Left ventricle myocardium inferior (tissue), 1 donor: ENCODE results near the gene LIPI. TPM values are rescaled to one million over a fixed set of nuclear protein-coding genes. Genes with fewer than 3 reads are reported as not detected.

Source experiments
- DNase-seq: peaks from one replicate; pipeline ENCODE4 v3.0.0-alpha.2; 2020
- H3K27ac ChIP-seq: fragments of 200-600 bp; replicated peaks from 2 replicates; pipeline ENCODE4 v1.8.0; 2021
- H3K27me3 ChIP-seq: fragments of 200-600 bp; 2 replicates; pipeline ENCODE4 v1.8.0; 2021; ENCODE audit warnings: low read depth
- H3K36me3 ChIP-seq: fragments of 200-600 bp; 2 replicates; pipeline ENCODE4 v1.8.0; 2021
- H3K4me1 ChIP-seq: fragments of 200-600 bp; 2 replicates; pipeline ENCODE4 v1.8.0; 2021
- H3K4me3 ChIP-seq: fragments of 200-600 bp; 2 replicates; pipeline ENCODE4 v1.8.0; 2021; ENCODE audit warnings: mild to moderate bottlenecking, moderate library complexity
- H3K9me3 ChIP-seq: fragments of 200-600 bp; replicated peaks from 2 replicates; pipeline ENCODE4 v1.8.0; 2021
- CTCF ChIP-seq: fragments of 200-600 bp; IDR thresholded peaks from 2 replicates; pipeline ENCODE4 v1.8.0; 2021; ENCODE audit warnings: antibody characterized with exemption, mild to moderate bottlenecking, borderline replicate concordance
- intact Hi-C: fragments of 100-400 bp; cut with micrococcal nuclease; formaldehyde crosslinking; loops from one replicate; pipeline ENCODE4 v1.11.0; 2022
- total RNA-seq: library from RNA; stranded (reverse); fragmentation: NEBNext Ultra II Directional; extraction: Animal tissue kit (Norgen Biotek cat#: 25700); gene quantifications from one replicate; pipeline ENCODE4 v1.2.1, GENCODE V29; 2021
- donor health status: DM: no; HTN: yes; CAD: no; lungs with severe emphysema.

Gene LIPI
- total RNA-seq, 1 donor from 2014 or later, result not detected

GRCh38 chr21:14235101-14235500 lies 24.3 kb upstream of the LIPI start:
- no peak overlapping the region for H3K4me3 ChIP-seq
- H3K9me3 ChIP-seq, result peaks cover 5% of the 10 kb centered on the region
- H3K4me1 ChIP-seq, result no peaks in the 10 kb centered on the region
- intact Hi-C loops, result no loop called here
- DNase-seq, result no peak
- no peaks in the 10 kb centered on the region for H3K36me3 ChIP-seq
- H3K27me3 ChIP-seq, result peaks cover 7% of the 10 kb centered on the region
- H3K27ac ChIP-seq, result no peak overlapping the region
- no peak for TF ChIP-seq CTCF

- no peak overlapping the region for H3K4me3 ChIP-seq
- no peaks in the 10 kb centered on the region for H3K36me3 ChIP-seq
- H3K9me3 ChIP-seq, result peaks cover 23% of the 10 kb centered on the region
- DNase-seq, result no peak
- H3K4me1 ChIP-seq, result no peaks in the 10 kb centered on the region
- H3K27me3 ChIP-seq, result peaks cover under 1% of the 10 kb centered on the region
- no peak for TF ChIP-seq CTCF
- intact Hi-C loops, result no loop called here
- H3K27ac ChIP-seq, result no peak overlapping the region
Observed at GRCh38 chr21:14229399-14229798, 18.6 kb upstream of the LIPI start.

DNA sequence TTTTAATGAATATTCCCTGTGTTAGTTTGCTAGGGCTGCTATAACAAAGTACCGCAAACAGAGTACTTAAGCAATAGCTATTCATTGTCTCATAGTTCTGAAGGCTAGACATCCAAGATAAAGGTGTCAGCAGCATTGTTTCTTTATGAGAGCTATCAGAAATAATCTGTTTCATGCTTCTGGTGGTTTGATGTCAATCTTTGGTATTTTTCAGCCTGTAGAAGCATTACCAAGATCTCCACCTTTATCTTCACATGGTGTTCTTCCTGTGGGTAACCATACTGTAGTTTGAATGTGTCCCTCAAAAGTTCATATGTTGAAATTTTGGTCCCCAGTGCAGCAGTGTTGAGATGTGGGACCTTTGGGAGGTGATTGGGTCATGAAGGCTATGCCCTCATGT lies 12.6 kb upstream of the LIPI start:
- H3K36me3 ChIP-seq, result no peaks in the 10 kb centered on the region
- intact Hi-C loops, result no loop called here
- no peak overlapping the region for H3K4me3 ChIP-seq
- DNase-seq, result no peak
- no peaks in the 10 kb centered on the region for H3K27me3 ChIP-seq
- H3K9me3 ChIP-seq, result peaks cover under 1% of the 10 kb centered on the region
- no peak for TF ChIP-seq CTCF
- H3K27ac ChIP-seq, result no peak overlapping the region
- no peaks in the 10 kb centered on the region for H3K4me1 ChIP-seq

- intact Hi-C loops, result no loop called here
- no peaks in the 10 kb centered on the region for H3K36me3 ChIP-seq
- DNase-seq, result peak; percentile 57
- no peak for TF ChIP-seq CTCF
- H3K27me3 ChIP-seq, result peaks cover 46% of the 10 kb centered on the region
- peaks cover 8% of the 10 kb centered on the region for H3K4me1 ChIP-seq
- no peak within 1 kb of the TSS for H3K27ac ChIP-seq
- no peaks in the 10 kb centered on the region for H3K9me3 ChIP-seq
- H3K4me3 ChIP-seq, result peak within 1 kb of the TSS; percentile 69
Observed at GRCh38 chr21:14215971-14216641, 5.4 kb upstream of the LIPI start, which contains the start of gene RBM11. RBM11 (plus strand) TSS chr21:14216157; CDS start chr21:14216187, 30 bp downstream.

DNA sequence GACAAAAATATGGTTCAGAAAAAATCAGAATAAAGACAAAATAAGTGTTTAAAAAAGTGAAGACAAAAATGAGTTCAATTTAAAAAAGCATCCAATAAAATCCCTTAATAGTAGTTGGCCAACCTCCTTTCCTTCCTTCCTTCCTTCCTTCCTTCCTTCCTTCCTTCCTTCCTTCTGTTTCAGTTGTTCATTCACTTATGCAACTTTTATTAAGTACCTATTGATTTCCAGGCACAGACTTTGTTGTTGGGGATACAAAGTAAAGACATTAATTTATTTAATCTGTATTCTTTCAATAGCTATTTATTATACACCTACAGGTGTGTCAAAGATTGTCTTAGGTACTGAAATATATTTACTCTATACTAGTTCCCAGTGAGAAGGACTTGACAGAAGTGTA lies 2.4 kb upstream of the LIPI start:
- Histone ChIP-seq H3K27ac (no peak overlapping the region), H3K9me3 (no peaks in the 10 kb centered on the region), H3K4me3 (no peak overlapping the region), H3K36me3 (no peaks in the 10 kb centered on the region), H3K27me3 (peaks cover 46% of the 10 kb centered on the region), H3K4me1 (peaks cover 8% of the 10 kb centered on the region)
- TF ChIP-seq CTCF, result no peak
- intact Hi-C loops, result no loop called here
- no peak for DNase-seq
